ENCODE data around the gene EOLA1.
A peak's percentile ranks its signal among the peaks of the same experiment; 100 is the strongest.
"Not testable (repeated sequence)": the region's sequence is repeated elsewhere in the genome, so short reads cannot be mapped to it uniquely, and the experiment has no call there.

EOLA1 gene

GRCh38 chrX:149540621-149541520 is at the start of gene EOLA1:
Gene EOLA1, plus strand, starts transcription at chrX:149541012. Its CDS starts 4,619 bp downstream, at chrX:149545631.
- DNase-seq (ENCODE audit: low read depth in 2 of 2), result peak; percentile 77 to 82

- DNase-seq (ENCODE audit: low read depth in 2 of 2), result no peak
These were observed 49.0 kb upstream of the EOLA1 start for GRCh38 chrX:149491812-149492211.

DNA sequence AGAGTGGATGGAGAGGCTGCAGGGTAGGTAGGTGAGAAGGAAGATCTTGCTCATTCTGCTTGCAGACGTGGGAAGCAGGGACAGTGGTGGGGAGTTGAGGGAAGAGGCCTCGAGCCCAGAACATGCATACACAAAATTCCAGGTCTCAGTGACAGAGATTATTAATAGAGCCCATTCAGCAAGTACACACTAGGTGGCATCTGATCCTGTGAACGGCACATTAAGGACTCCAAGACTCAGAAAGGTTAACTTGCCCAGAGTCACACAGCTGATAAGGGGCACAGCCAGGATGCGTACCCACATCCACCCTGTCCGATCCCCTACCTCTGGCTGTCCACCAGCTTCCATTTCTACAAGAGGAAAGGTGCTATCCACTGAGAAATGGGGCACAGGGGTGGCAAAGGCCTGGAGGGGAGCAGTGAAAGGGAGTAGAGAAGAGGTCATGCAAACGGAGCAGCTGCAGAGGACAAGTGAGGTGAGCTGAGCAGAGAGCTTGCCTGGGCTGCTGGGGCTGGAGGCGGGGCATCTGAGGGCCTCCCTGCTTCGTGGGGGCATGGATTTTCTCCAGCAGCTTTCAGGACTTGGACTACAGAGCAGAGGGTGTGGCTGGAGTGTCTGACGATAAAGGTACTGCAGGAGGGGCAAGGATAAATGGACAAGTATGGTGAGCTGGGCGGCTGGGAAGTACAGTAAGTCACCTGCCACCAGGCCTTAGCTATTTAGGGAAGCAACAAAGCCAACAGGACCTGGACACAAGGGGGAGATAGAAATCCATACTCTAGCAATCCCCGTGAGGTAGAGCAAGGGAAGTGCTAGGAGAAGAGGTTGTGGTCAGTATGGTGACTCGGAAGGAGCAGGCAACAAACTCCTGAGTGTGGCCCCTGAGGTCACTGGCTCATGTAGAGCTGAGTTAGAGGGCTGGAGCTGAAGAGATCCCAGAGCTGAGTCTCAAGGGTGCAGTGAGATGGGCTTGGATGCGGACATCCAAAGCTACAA is 46.9 kb upstream of the EOLA1 start:
- DNase-seq (ENCODE audit: low read depth in 2 of 2), result no peak

- DNase-seq (ENCODE audit: low read depth in 2 of 2), result no peak
These were observed 45.8 kb upstream of the EOLA1 start for GRCh38 chrX:149494844-149495565.

- no peak for DNase-seq (ENCODE audit: low read depth in 2 of 2)
These were observed 45.2 kb upstream of the EOLA1 start for GRCh38 chrX:149495573-149496071.

DNA sequence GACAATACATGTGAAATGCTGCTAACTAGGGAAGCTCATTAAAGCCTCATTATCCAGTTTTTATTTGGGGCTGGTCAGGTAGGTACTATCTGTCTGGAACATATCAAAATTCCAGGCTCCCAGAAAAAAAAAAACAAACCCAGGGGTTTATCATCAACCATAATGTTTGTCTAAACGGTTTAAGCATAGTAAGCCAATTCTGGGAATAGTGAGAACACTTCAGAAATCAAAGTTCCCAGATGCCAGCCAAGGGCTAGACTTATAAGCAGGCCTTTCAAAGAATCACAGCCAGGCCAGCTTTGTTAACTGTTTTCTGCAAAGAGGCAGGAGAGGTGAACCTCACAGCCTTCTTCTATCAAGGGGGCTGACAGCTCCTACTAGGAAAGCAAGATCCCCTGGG is 43.8 kb upstream of the EOLA1 start:
- no peak for DNase-seq (ENCODE audit: low read depth in 2 of 2)

DNA sequence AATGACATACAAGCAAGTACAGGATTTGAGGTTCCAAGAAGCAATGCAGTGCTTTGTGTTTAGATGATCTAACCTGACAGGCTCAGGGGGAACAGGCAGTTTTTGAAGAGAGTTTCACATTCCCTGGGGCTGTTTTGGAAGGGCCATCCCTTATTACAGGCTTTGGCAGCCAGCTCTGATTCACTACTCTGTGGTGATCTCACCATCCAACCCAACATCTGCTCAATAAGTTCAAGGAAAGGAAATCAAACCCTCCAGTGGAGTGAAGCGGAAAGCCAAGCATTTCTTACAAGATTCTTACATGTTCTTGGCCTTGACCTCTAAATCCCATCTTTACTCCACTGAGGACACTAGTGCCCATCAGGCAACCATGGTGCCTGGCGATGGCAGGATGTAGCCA is 43.2 kb upstream of the EOLA1 start:
- DNase-seq (ENCODE audit: low read depth in 2 of 2), result no peak

GRCh38 chrX:149498767-149499166 is 42.0 kb upstream of the EOLA1 start:
- DNase-seq (ENCODE audit: low read depth in 2 of 2), result no peak

- DNase-seq (ENCODE audit: low read depth in 2 of 2), result no peak
These were observed 41.0 kb upstream of the EOLA1 start for GRCh38 chrX:149499766-149500165.

- not testable (repeated sequence) for DNase-seq (ENCODE audit: low read depth in 2 of 2)
These were observed 37.9 kb upstream of the EOLA1 start for GRCh38 chrX:149502923-149503322.

- DNase-seq (ENCODE audit: low read depth in 2 of 2), result peak in 1 of 2 experiments; percentile 35
These were observed 37.4 kb upstream of the EOLA1 start for GRCh38 chrX:149503446-149503845.

DNA sequence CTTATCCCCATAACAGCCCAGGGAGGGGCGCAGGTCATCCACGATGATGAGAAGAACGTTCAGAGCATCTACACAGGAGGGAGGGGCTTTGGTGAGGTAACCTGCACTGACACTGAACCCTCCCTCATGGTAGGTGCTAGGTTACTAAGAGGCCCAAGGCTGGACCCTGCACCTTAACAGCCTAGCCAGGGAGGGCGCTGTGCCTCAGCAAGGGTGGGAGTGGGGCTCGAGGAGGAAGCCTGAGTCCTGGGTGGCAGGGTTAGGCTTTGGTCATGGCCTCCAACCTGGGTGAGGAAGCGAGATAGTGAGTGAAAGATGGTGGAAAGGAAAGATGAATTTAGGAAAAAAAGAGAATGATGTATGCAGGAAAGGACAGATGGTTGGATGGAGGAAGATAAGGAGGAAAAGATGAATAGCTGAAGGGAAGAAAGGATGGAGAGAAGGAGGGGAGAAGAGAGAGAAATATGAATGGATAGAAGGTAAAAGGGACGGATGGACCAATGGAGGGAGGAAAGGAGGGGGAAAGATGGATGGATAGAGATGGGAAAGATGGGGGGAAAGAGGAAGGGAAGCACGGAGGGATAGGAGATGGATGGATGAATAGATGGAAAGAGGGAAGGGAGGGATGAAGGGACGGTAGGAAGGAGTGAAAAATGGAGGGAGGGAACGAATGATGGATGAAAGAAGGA is 36.4 kb upstream of the EOLA1 start:
- DNase-seq (ENCODE audit: low read depth in 2 of 2), result peak in 1 of 2 experiments; percentile 31

GRCh38 chrX:149504915-149505651 is 35.7 kb upstream of the EOLA1 start, which contains the start of gene IDS:
Gene IDS, minus strand, starts transcription at chrX:149505306. Its CDS starts 169 bp downstream, at chrX:149505137.
- DNase-seq (ENCODE audit: low read depth in 2 of 2), result peak; percentile 64 to 76

DNA sequence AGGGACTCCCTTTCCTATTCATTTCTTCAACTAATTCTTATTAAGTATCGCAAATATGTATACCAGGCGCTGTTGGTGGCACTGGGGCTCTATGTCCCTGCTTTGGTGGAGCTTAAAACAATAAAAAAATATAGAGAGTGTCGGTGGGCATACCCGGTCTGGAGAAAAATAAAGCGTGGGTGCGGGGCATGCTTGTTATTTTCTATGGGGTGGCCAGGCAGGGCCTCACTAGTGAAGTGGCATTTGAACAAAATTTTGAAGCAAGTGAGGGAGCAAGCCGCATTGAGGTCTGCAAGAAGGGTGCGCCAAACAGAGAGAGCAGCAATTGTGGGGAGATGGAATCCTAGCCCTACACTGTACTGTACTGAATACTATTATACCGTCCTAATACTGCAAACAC is 35.1 kb upstream of the EOLA1 start:
- DNase-seq (ENCODE audit: low read depth in 2 of 2), result no peak

DNA sequence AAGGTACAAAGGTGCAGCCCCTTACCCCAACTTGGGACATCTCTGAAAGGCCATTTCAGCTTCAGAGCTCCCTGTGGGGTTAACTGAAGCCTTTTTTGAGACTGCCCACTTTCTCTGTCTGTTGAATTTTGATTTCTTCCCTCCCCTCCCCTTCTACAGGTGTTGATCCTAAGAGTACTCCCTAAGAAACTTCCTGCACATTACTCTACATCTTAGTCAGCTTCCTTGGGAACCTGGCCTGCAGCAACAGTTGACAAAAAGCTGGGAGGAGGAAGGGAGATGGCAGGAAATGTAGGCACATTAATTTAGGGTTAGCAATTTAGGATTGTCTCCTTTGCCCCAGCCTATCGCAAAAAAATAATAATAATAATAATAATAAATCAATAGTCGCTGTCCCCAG is 34.5 kb upstream of the EOLA1 start:
- no peak for DNase-seq (ENCODE audit: low read depth in 2 of 2)

GRCh38 chrX:149508467-149508866 is 32.3 kb upstream of the EOLA1 start:
- DNase-seq (ENCODE audit: low read depth in 2 of 2), result no peak

- no peak for DNase-seq (ENCODE audit: low read depth in 2 of 2)
These were observed 30.4 kb upstream of the EOLA1 start for GRCh38 chrX:149510386-149510785.

DNA sequence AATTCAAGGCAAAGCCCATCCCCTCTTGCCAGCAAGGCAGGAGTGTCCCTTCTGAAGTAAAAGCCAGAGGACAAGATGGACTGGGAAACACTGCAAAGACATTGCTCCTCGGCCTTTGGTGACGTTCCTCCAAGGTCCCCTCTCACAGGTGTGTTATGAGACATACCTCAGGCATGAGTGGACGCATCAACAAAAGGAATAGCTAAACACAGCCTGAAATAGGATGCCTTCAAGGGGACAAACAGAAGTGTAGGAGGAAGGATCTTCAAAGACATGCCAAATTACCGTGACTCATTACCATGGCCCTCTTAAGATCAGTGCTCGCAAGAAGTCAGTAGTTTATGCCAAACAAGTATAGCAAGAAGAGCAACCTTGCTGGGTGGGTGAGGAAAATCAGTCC is 29.7 kb upstream of the EOLA1 start:
- DNase-seq (ENCODE audit: low read depth in 2 of 2), result no peak

DNA sequence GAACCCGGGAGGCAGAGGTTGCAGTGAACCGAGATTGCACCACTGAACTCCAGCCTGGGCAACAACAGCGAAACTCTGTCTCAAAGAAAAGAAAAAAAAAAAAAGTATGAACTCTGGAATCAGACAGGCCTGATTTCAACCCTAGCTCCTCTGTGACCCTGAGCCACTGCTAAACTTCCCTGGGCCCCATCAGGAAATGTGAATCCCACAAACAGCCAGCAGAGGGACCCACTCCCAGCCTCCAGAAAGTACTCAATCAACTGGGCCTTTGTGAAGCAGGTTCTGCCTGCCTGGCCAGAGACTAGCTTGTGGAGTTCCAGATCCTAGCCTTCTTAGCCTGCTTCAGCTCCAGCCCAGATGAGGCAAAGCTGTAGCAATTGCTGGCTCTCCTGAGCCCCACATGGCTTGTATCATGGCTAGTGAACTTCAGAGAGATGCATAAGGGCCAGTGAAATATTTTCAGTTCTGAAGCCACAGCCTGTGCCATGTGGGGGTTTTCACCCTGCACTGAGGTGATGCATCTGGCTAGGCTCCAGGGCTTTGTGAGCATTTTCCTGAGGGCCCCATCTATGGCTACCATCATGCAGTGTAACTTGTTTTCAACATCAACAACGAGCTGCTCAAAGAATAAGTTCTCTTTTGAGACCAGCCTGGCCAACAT is 28.5 kb upstream of the EOLA1 start:
- DNase-seq (ENCODE audit: low read depth in 2 of 2), result no peak
